B cell (primary cell): ENCODE measurements around the gene STXBP5L. TPM values are rescaled to one million over a fixed set of nuclear protein-coding genes. Genes with fewer than 3 reads are reported as not detected.
"Not testable (repeated sequence)": the region's sequence is repeated elsewhere in the genome, so short reads cannot be mapped to it uniquely, and the experiment has no call there.

Source experiments
- ATAC-seq: fragments of 200-7000 bp; cut with Tn5 transposase; one replicate; pipeline ENCODE4 v1.10.0; 2021; ENCODE audit warnings: low read depth, mild to moderate bottlenecking, moderate number of reproducible peaks, moderate library complexity
- CTCF ChIA-PET: fragments of 350-600 bp; sonication (Branson Sonifier 250); formaldehyde crosslinking; loops from one replicate; lab custom pipeline; 2021; ENCODE audit warnings: antibody characterized with exemption, inconsistent platforms; lab: Charles Lee
- POLR2A ChIA-PET: fragments of 350-600 bp; sonication (Branson Sonifier 250); formaldehyde crosslinking; loops from one replicate; lab custom pipeline; 2021; ENCODE audit warnings: antibody characterized with exemption; lab: Charles Lee
- DNase-seq: peaks from one replicate; pipeline ENCODE4 v3.0.0; 2013
- H2AFZ ChIP-seq: 2 replicates; pipeline ENCODE4 v1.6.1; 2012; ENCODE audit warnings: mild to moderate bottlenecking, low read depth, low read length; ENCODE audit not compliant: insufficient read depth, poor library complexity, severe bottlenecking
- H3K27ac ChIP-seq, 2 donors: 1 replicate in 1 of 2; 2 replicates in 1 of 2; pipeline ENCODE4 v1.5.1; 2012 to 2013; ENCODE audit warnings: low read length in 2 of 2, mild to moderate bottlenecking in 2 of 2, moderate library complexity in 1 of 2
- H3K27me3 ChIP-seq, 4 experiments: fragments of 200-600 bp in 1 of 4; sonication (generic) in 1 of 4; replicated peaks in 1 of 4; 1 replicate in 2 of 4; 2 replicates in 2 of 4; pipeline versions ENCODE4 v1.6.1 to v1.7.0; 2013 to 2016; ENCODE audit warnings: low read length in 3 of 4, mild to moderate bottlenecking in 2 of 4, mixed read lengths in 1 of 4, moderate library complexity in 1 of 4; ENCODE audit not compliant: insufficient read depth in 4 of 4, control insufficient read depth in 3 of 4; ENCODE audit errors: control extremely low read depth in 1 of 4
- H3K36me3 ChIP-seq, 2 experiments: replicated peaks in 1 of 2; 1 replicate in 1 of 2; 2 replicates in 1 of 2; pipeline versions ENCODE4 v1.6.1 to v1.7.1; 2013; ENCODE audit warnings: low read length in 1 of 2; ENCODE audit not compliant: insufficient read depth in 2 of 2, control insufficient read depth in 1 of 2; ENCODE audit errors: control extremely low read depth in 1 of 2, extremely low read depth in 1 of 2
- H3K4me1 ChIP-seq, 2 donors: fragments of 200-600 bp in 1 of 2; sonication (generic) in 1 of 2; 1 replicate in 1 of 2; 2 replicates in 1 of 2; pipeline versions ENCODE4 v1.5.1 to v1.6.1; 2013 to 2017; ENCODE audit warnings: low read length in 2 of 2; ENCODE audit not compliant: control insufficient read depth in 2 of 2, insufficient read depth in 2 of 2
- H3K4me2 ChIP-seq: replicated peaks from 2 replicates; pipeline ENCODE3; 2012; ENCODE audit warnings: mild to moderate bottlenecking, low read depth, low read length; ENCODE audit not compliant: poor library complexity, severe bottlenecking
- H3K4me3 ChIP-seq, 5 experiments: fragments of 200-600 bp in 1 of 5; sonication (generic) in 1 of 5; 1 replicate in 3 of 5; 2 replicates in 2 of 5; pipeline versions ENCODE4 v1.5.1 to v1.7.0; 2011 to 2016; ENCODE audit warnings: low read length in 4 of 5, mild to moderate bottlenecking in 4 of 5, low read depth in 2 of 5, control low read depth in 1 of 5, moderate library complexity in 1 of 5; ENCODE audit not compliant: insufficient read depth in 1 of 5; ENCODE audit errors: control extremely low read depth in 1 of 5, extremely low read depth in 1 of 5
- H3K79me2 ChIP-seq: fragments of 200-600 bp; sonication (generic); one replicate; pipeline ENCODE4 v1.6.0; 2016; ENCODE audit warnings: low read length; ENCODE audit not compliant: control insufficient read depth, insufficient read depth
- H3K9ac ChIP-seq: fragments of 200-600 bp; sonication (generic); 2 replicates; pipeline ENCODE4 v1.6.1; 2017; ENCODE audit warnings: mild to moderate bottlenecking, low read length, moderate library complexity
- H3K9me3 ChIP-seq, 3 donors: one replicate each; pipeline versions ENCODE4 v1.6.1 to v1.7.1; 2013; ENCODE audit warnings: low read length in 2 of 3; ENCODE audit not compliant: control insufficient read depth in 2 of 3, insufficient read depth in 1 of 3; ENCODE audit errors: control extremely low read depth in 1 of 3
- H4K20me1 ChIP-seq: 2 replicates; pipeline ENCODE4 v1.6.0; 2012; ENCODE audit warnings: mild to moderate bottlenecking, low read length; ENCODE audit not compliant: insufficient read depth, control insufficient read depth, poor library complexity, severe bottlenecking
- H3K27ac Mint-ChIP-seq: one replicate; pipeline ENCODE4 v1.8.0; 2021; ENCODE audit warnings: mixed read lengths
- H3K27me3 Mint-ChIP-seq: one replicate; pipeline ENCODE4 v1.8.0; 2021; ENCODE audit warnings: mixed read lengths
- H3K4me1 Mint-ChIP-seq: one replicate; pipeline ENCODE4 v1.8.0; 2021; ENCODE audit warnings: mixed read lengths
- H3K4me3 Mint-ChIP-seq: one replicate; pipeline ENCODE4 v1.8.0; 2021; ENCODE audit warnings: mixed read lengths
- H3K9me3 Mint-ChIP-seq: one replicate; pipeline ENCODE4 v1.8.0; 2022; ENCODE audit warnings: mixed read lengths; ENCODE audit not compliant: insufficient read depth
- EZH2 ChIP-seq: IDR thresholded peaks from 2 replicates; pipeline ENCODE4 v1.6.1; 2012; ENCODE audit warnings: borderline replicate concordance, low read depth, mild to moderate bottlenecking, moderate library complexity, low read length; ENCODE audit not compliant: insufficient read depth, poor library complexity, severe bottlenecking
- WGBS: methylation state at CpG from one replicate; pipeline ENCODE4 v1.1.5; 2013; ENCODE audit warnings: missing lambda C conversion rate; ENCODE audit not compliant: insufficient coverage; 5-methylcytosine and 5-hydroxymethylcytosine counted together
- intact Hi-C: fragments of 100-400 bp; cut with micrococcal nuclease; formaldehyde crosslinking; loops from one replicate; pipeline ENCODE4 v1.10.0; 2022
- polyA plus RNA-seq: library from polyadenylated mRNA; depleted of rRNA; stranded (reverse); fragments of >200 nt; gene quantifications from 2 replicates; pipeline ENCODE4 v1.2.3, GENCODE V29; 2012
- total RNA-seq, 2 donors: library from RNA; stranded (reverse); fragments of 120-200 nt in 1 of 2; gene quantifications; 1 replicate in 1 of 2; 2 replicates in 1 of 2; pipeline versions ENCODE4 v1.2.3 to v1.2.4, GENCODE V29; 2013 to 2022
- TF ChIP-seq, protein P1 (sequence below): fragments of 200-600 bp; IDR thresholded peaks from one replicate; pipeline ENCODE4 v1.8.0; 2022; ENCODE audit warnings: antibody characterized with exemption, mild to moderate bottlenecking

Gene STXBP5L
- total and polyA plus RNA-seq, 2 donors (not counting 1 experiment from before 2014, with no cell fraction given): not detected

DNA sequence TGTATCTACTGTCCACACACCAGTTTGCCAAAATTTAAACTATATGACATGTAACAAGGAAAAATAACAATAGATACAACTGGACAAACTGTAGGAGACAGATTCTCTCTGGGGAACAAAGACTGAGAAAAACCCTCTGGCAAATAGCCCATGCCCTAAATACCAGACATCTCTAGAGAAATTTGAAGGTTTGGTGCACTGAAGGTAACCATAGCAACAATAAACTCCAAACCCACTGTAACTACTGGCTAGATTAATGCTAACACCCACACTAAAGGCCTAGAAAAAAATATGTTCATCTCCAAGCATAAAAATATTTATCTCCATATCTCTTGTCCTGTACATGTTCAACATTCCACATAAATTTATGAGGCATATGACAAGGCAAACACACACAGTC is 267.1 kb downstream of the STXBP5L start:
- ChIA-PET CTCF (no interaction called here), POLR2A (no interaction called here)
- Histone ChIP-seq H3K27ac (no peak overlapping the region), H3K4me3 (no peak overlapping the region), H3K4me2 (no peak overlapping the region), H2AFZ (no peak overlapping the region), H3K36me3 (no peaks in the 10 kb centered on the region), H4K20me1 (no peaks in the 10 kb centered on the region), H3K27me3 (no peaks in the 10 kb centered on the region), H3K4me1 (no peaks in the 10 kb centered on the region), H3K79me2 (no peaks in the 10 kb centered on the region), H3K9me3 (peaks cover 0 to 4% (median 0%) of the 10 kb centered on the region in 3 donors), H3K9ac (no peak overlapping the region)
- intact Hi-C loops: no loop called here
- no peak for TF ChIP-seq EZH2
- TF ChIP-seq, protein P1, sequence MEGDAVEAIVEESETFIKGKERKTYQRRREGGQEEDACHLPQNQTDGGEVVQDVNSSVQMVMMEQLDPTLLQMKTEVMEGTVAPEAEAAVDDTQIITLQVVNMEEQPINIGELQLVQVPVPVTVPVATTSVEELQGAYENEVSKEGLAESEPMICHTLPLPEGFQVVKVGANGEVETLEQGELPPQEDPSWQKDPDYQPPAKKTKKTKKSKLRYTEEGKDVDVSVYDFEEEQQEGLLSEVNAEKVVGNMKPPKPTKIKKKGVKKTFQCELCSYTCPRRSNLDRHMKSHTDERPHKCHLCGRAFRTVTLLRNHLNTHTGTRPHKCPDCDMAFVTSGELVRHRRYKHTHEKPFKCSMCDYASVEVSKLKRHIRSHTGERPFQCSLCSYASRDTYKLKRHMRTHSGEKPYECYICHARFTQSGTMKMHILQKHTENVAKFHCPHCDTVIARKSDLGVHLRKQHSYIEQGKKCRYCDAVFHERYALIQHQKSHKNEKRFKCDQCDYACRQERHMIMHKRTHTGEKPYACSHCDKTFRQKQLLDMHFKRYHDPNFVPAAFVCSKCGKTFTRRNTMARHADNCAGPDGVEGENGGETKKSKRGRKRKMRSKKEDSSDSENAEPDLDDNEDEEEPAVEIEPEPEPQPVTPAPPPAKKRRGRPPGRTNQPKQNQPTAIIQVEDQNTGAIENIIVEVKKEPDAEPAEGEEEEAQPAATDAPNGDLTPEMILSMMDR: no peak
- H3K27me3 Mint-ChIP-seq: no peaks in the 10 kb centered on the region
- ATAC-seq (no peak), DNase-seq (no peak)
- H3K27ac Mint-ChIP-seq: no peak overlapping the region
- no peaks in the 10 kb centered on the region for H3K4me1 Mint-ChIP-seq
- peaks cover 15% of the 10 kb centered on the region for H3K9me3 Mint-ChIP-seq
- H3K4me3 Mint-ChIP-seq: no peak overlapping the region

DNA sequence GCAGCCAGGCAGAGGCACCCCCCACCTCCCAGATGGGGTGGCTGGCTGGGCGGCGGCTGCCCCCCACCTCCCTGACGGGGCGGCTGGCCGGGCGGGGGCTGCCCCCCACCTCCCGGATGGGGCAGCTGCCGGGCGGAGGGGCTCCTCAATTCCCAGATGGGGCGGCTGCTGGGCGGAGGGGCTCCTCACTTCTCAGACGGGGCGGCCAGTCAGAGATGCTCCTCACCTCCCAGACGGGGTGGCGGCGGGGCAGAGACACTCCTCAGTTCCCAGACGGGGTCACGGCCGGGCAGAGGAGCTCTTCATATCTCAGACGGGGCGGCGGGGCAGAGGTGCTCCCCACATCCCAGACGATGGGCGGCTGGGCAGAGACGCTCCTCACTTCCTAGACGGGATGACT is 282.6 kb downstream of the STXBP5L start:
- H3K4me1 Mint-ChIP-seq, ATAC-seq, CTCF ChIA-PET, H3K27me3 Mint-ChIP-seq, H4K20me1 ChIP-seq, H3K4me2 ChIP-seq, H2AFZ ChIP-seq, H3K27me3 ChIP-seq, H3K9me3 Mint-ChIP-seq, H3K9ac ChIP-seq, H3K79me2 ChIP-seq, H3K4me1 ChIP-seq, DNase-seq, H3K36me3 ChIP-seq, intact Hi-C loops, H3K4me3 ChIP-seq, H3K27ac Mint-ChIP-seq, H3K27ac ChIP-seq, H3K4me3 Mint-ChIP-seq, POLR2A ChIA-PET: not testable (repeated sequence)
- peaks cover 0 to 14% (median 0%) of the 10 kb centered on the region in 3 donors for H3K9me3 ChIP-seq
- WGBS: 91% methylated on average over 25 of the region's 26 CpGs
